Measurements from ENCODE around the gene MPV17L2.

DNA sequence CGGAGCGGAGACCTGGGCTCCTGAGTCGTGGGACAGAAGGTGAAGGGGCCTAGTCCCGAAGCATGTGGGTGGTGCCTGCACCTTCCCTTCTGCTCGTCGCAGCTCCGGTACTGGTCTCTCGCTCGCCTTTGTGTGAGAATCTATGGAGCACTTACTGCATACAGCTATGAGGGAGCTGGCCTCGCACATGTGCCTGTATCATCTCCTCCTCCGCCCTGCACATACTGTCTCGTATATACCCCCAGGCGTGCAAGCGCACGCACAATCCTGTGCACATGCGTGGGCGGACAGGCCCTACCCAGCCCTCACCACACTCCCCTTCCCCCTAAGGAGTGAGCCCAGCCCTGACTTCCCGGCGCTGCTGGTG is 31.4 kb upstream of the MPV17L2 start:
- TF ChIP-seq RAD21 (conservative IDR thresholded peaks at IDR 0.05) (no peak), POLR2AphosphoS5 (IDR thresholded peaks at IDR 0.05) (no peak), EP300 (conservative IDR thresholded peaks at IDR 0.05; ENCODE audit: poor library complexity, severe bottlenecking) (no peak), MXI1 (conservative IDR thresholded peaks at IDR 0.05; ENCODE audit: poor library complexity, severe bottlenecking) (no peak), EZH2 (IDR thresholded peaks at IDR 0.05; ENCODE audit: borderline replicate concordance, insufficient read depth, low read length, poor library complexity, severe bottlenecking) (no peak), TAF1 (IDR thresholded peaks at IDR 0.05; ENCODE audit: low read depth) (no peak), SMC3 (conservative IDR thresholded peaks at IDR 0.05; ENCODE audit: poor library complexity) (no peak)
- TF ChIP-seq, protein P1, sequence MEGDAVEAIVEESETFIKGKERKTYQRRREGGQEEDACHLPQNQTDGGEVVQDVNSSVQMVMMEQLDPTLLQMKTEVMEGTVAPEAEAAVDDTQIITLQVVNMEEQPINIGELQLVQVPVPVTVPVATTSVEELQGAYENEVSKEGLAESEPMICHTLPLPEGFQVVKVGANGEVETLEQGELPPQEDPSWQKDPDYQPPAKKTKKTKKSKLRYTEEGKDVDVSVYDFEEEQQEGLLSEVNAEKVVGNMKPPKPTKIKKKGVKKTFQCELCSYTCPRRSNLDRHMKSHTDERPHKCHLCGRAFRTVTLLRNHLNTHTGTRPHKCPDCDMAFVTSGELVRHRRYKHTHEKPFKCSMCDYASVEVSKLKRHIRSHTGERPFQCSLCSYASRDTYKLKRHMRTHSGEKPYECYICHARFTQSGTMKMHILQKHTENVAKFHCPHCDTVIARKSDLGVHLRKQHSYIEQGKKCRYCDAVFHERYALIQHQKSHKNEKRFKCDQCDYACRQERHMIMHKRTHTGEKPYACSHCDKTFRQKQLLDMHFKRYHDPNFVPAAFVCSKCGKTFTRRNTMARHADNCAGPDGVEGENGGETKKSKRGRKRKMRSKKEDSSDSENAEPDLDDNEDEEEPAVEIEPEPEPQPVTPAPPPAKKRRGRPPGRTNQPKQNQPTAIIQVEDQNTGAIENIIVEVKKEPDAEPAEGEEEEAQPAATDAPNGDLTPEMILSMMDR (IDR thresholded peaks at IDR 0.05; ENCODE audit: poor library complexity, severe bottlenecking): no peak
- TF ChIP-seq, protein P2, sequence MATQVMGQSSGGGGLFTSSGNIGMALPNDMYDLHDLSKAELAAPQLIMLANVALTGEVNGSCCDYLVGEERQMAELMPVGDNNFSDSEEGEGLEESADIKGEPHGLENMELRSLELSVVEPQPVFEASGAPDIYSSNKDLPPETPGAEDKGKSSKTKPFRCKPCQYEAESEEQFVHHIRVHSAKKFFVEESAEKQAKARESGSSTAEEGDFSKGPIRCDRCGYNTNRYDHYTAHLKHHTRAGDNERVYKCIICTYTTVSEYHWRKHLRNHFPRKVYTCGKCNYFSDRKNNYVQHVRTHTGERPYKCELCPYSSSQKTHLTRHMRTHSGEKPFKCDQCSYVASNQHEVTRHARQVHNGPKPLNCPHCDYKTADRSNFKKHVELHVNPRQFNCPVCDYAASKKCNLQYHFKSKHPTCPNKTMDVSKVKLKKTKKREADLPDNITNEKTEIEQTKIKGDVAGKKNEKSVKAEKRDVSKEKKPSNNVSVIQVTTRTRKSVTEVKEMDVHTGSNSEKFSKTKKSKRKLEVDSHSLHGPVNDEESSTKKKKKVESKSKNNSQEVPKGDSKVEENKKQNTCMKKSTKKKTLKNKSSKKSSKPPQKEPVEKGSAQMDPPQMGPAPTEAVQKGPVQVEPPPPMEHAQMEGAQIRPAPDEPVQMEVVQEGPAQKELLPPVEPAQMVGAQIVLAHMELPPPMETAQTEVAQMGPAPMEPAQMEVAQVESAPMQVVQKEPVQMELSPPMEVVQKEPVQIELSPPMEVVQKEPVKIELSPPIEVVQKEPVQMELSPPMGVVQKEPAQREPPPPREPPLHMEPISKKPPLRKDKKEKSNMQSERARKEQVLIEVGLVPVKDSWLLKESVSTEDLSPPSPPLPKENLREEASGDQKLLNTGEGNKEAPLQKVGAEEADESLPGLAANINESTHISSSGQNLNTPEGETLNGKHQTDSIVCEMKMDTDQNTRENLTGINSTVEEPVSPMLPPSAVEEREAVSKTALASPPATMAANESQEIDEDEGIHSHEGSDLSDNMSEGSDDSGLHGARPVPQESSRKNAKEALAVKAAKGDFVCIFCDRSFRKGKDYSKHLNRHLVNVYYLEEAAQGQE (IDR thresholded peaks at IDR 0.05; ENCODE audit: borderline replicate concordance): no peak
